ENCODE measurements around the gene RAP1A. TPM values are rescaled to one million over a fixed set of nuclear protein-coding genes. Genes with fewer than 3 reads are reported as not detected.

The RAP1A gene
- total RNA-seq, 1 experiment from 2014 or later = 19.0 TPM

DNA sequence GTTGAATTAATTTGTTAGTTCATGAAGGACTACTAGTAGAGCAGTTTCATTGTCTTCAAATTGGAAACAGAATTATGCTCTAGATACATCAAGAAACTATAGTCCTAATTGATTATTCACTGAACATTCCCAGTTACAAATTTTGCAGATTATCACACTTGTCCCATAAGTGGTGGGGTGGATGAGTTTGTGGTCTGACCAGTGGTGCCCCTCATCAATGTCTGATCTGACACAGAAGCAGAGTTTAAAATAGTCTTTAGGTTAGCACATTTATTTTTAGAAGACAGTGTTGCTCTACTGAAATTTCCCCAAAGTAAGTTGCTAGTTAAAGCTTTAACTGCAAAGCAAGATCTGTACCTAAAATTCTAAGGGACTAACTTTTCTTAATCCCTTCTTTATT lies 76.7 kb downstream of the RAP1A start:
- Histone ChIP-seq H3K79me2 (ENCODE audit: low read length) (no peaks in the 10 kb centered on the region), H2AFZ (ENCODE audit: low read length) (no peak overlapping the region), H3K4me3 (ENCODE audit: low read length) (no peak overlapping the region), H3F3A (ENCODE audit: low read length, unreplicated experiment) (no peaks in the 10 kb centered on the region), H4K20me1 (ENCODE audit: low read length) (no peaks in the 10 kb centered on the region), H3K4me2 (ENCODE audit: low read length) (no peak overlapping the region), H3K9ac (ENCODE audit: low read length) (no peak overlapping the region), H3K4me1 (ENCODE audit: insufficient read depth, low read length) (no peaks in the 10 kb centered on the region), H3K27ac (ENCODE audit: low read length) (no peak overlapping the region), H3K9me2 (replicated peaks; ENCODE audit: low read length) (no peaks in the 10 kb centered on the region), H3K36me3 (ENCODE audit: low read depth, low read length) (peaks cover 10% of the 10 kb centered on the region; the same call in 1 of the 2 replicates), H3K27me3 (ENCODE audit: low read length) (no peaks in the 10 kb centered on the region), H3K9me3 (ENCODE audit: low read length) (no peaks in the 10 kb centered on the region)
- BruUV-seq (replicated peaks) = no TSS peak
- DNase-seq = no peak
- intact Hi-C loops (cut with micrococcal nuclease) = no loop called here
- ATAC-seq = no peak
- no peak for TF ChIP-seq CTCF (conservative IDR thresholded peaks at IDR 0.05; ENCODE audit: low read depth, low read length)
- no peak for TF ChIP-seq EZH2phosphoT487 (IDR thresholded peaks at IDR 0.05; ENCODE audit: borderline replicate concordance, low read length)
- TF ChIP-seq EZH2 (IDR thresholded peaks at IDR 0.05; ENCODE audit: low read length, unreplicated experiment) = no peak
- ChIA-PET CTCF (no interaction called here), POLR2A (ENCODE audit: unreplicated experiment) (no interaction called here)

GRCh38 chr1:111699268-111699667 lies 79.7 kb downstream of the RAP1A start:
- Histone ChIP-seq H3K9ac (ENCODE audit: low read length) (no peak overlapping the region), H3K27ac (ENCODE audit: low read length) (no peak overlapping the region), H3K9me2 (replicated peaks; ENCODE audit: low read length) (no peaks in the 10 kb centered on the region), H3K27me3 (ENCODE audit: low read length) (no peaks in the 10 kb centered on the region), H3F3A (ENCODE audit: low read length, unreplicated experiment) (no peaks in the 10 kb centered on the region), H3K4me1 (ENCODE audit: insufficient read depth, low read length) (peaks cover 6% of the 10 kb centered on the region), H3K79me2 (ENCODE audit: low read length) (no peaks in the 10 kb centered on the region), H3K4me2 (ENCODE audit: low read length) (no peak overlapping the region), H4K20me1 (ENCODE audit: low read length) (no peaks in the 10 kb centered on the region), H3K9me3 (ENCODE audit: low read length) (no peaks in the 10 kb centered on the region), H3K4me3 (ENCODE audit: low read length) (no peak overlapping the region), H2AFZ (ENCODE audit: low read length) (no peak overlapping the region), H3K36me3 (ENCODE audit: low read depth, low read length) (peaks cover 5% of the 10 kb centered on the region; the same call in 1 of the 2 replicates)
- no peak for TF ChIP-seq EZH2phosphoT487 (IDR thresholded peaks at IDR 0.05; ENCODE audit: borderline replicate concordance, low read length)
- BruUV-seq (replicated peaks) = no TSS peak
- POLR2A ChIA-PET (ENCODE audit: unreplicated experiment) = no interaction called here
- no peak for ATAC-seq
- CTCF ChIA-PET = no interaction called here
- intact Hi-C loops (cut with micrococcal nuclease) = no loop called here
- no peak for DNase-seq

GRCh38 chr1:111702504-111703050 lies 83.0 kb downstream of the RAP1A start:
- H3K4me3 ChIP-seq (ENCODE audit: low read length) = no peak overlapping the region
- ChIA-PET POLR2A (ENCODE audit: unreplicated experiment) (no interaction called here), CTCF (interaction anchor here (1.4 kb wide), 1 partner anchor 195 kb away, joined by 3 read pairs; no protein-coding TSS in a partner anchor)
- no peaks in the 10 kb centered on the region for H4K20me1 ChIP-seq (ENCODE audit: low read length)
- no peaks in the 10 kb centered on the region for H3K27me3 ChIP-seq (ENCODE audit: low read length)
- ATAC-seq (peak; percentile 13; the same call in 1 of the 2 replicates), DNase-seq (no peak)
- H3K9me2 ChIP-seq (replicated peaks; ENCODE audit: low read length) = no peaks in the 10 kb centered on the region
- H3K4me1 ChIP-seq (ENCODE audit: insufficient read depth, low read length) = peaks cover 16% of the 10 kb centered on the region
- H3F3A ChIP-seq (ENCODE audit: low read length, unreplicated experiment) = no peaks in the 10 kb centered on the region
- no peaks in the 10 kb centered on the region for H3K9me3 ChIP-seq (ENCODE audit: low read length)
- H3K4me2 ChIP-seq (ENCODE audit: low read length) = no peak overlapping the region
- H3K9ac ChIP-seq (ENCODE audit: low read length) = no peak overlapping the region
- TF ChIP-seq CTCF (conservative IDR thresholded peaks at IDR 0.05; ENCODE audit: low read depth, low read length) = no peak
- no peak for TF ChIP-seq EZH2phosphoT487 (IDR thresholded peaks at IDR 0.05; ENCODE audit: borderline replicate concordance, low read length)
- TF ChIP-seq EZH2 (IDR thresholded peaks at IDR 0.05; ENCODE audit: low read length, unreplicated experiment) = no peak
- intact Hi-C loops (cut with micrococcal nuclease) = no loop called here
- H3K27ac ChIP-seq (ENCODE audit: low read length) = no peak overlapping the region
- H3K79me2 ChIP-seq (ENCODE audit: low read length) = no peaks in the 10 kb centered on the region
- H3K36me3 ChIP-seq (ENCODE audit: low read depth, low read length) = peaks cover 6% of the 10 kb centered on the region; the same call in 1 of the 2 replicates
- BruUV-seq (replicated peaks) = no TSS peak
- no peak overlapping the region for H2AFZ ChIP-seq (ENCODE audit: low read length)

Measured in PC-3 (cell line).